OCI-LY1 (cell line): ENCODE measurements around the gene TTC8.
"Not testable (repeated sequence)": the region's sequence is repeated elsewhere in the genome, so short reads cannot be mapped to it uniquely, and the experiment has no call there.

Experiments used
- CTCF ChIP-seq: fragments of 200-600 bp; sonication (generic), shearing (Covaris generic); IDR thresholded peaks from 2 replicates; pipeline ENCODE4 v1.5.1; 2017; ENCODE audit warnings: mild to moderate bottlenecking, antibody characterized with exemption, low read length, moderate library complexity, mixed read lengths
- EZH2 ChIP-seq: fragments of 200-600 bp; sonication (generic), shearing (Covaris generic); IDR thresholded peaks from 2 replicates; pipeline ENCODE4 v1.8.0; 2017; ENCODE audit warnings: borderline replicate concordance, mixed run types, mild to moderate bottlenecking, antibody characterized with exemption, low read length, moderate library complexity, mixed read lengths

DNA sequence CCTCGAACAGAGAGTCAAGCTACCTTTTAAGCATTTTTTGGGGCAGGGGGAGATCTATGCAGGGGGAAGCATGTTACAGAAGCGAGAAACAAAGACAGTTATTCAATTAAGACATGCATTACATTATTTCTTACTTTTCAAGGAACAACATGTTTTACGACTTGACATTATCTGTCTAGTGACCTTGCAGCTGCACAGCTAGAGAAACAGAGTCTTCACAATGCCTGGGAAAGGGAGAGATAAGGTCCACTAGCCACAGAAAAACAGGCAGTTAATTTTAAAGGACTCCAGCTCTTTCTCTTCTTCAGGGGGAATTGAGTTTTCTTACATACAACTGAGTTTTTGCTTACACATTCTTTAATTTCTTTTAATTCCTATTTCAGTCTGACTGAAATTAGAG lies 4.8 kb upstream of the TTC8 start:
- TF ChIP-seq CTCF, EZH2: not testable (repeated sequence)
